Measurements from ENCODE around the gene HSF2. TPM values are rescaled to one million over a fixed set of nuclear protein-coding genes. Genes with fewer than 3 reads are reported as not detected.

HSF2 gene
- polyA plus RNA-seq, 6 donors from 2014 or later: 6.2 to 15.5 (median 11.1) TPM

DNA sequence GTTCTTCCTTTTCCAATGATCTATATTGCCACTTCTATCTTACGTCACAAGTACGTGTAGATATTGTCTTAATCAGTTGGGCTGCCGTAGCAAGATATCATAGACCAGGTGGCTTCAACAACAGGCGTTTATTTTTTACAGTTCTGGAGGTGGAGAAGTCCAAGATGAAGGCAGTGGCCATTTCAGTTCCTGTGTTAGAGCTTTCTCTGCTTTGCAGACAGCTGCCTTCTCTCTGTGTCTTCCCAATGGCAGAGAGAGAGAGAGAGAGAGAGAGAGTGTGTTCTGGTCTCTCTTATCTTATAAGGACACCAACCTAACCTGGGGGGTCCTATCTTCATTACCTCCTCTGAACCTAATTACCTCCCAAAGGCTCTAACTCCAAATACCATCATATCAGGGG, 8.3 kb downstream of the HSF2 start:
- H3K4me1 Mint-ChIP-seq: peaks cover 30 to 43% (median 32%) of the 10 kb centered on the region in 3 donors

DNA sequence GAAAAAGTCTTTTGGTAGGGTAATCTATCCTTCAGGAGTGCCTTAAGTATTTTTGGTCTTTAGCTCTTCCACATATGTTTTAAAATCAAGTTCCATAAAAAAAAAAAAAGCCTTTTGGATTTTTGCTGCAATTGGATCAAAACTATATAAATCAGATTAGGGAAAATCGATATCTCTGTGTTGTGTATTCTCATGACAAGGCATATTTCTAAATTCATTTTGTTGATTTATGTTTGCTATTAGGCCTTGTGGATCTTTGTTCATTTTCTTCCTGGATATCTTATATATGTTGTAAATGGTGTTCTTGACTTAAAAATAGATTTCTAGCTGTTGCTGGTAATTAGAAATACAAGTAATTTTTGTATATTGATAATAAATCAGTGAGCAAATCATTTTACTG, 8.8 kb downstream of the HSF2 start:
- H3K27ac Mint-ChIP-seq: no peak overlapping the region
- DNase-seq (no peak), ATAC-seq (ENCODE audit: low read depth in 2 of 2) (no peak)
- H3K36me3 Mint-ChIP-seq: peaks cover 0 to 4% of the 10 kb centered on the region in 2 donors
- no peak overlapping the region for H3K4me3 Mint-ChIP-seq
- no peaks in the 10 kb centered on the region for H3K9me3 Mint-ChIP-seq
- peaks cover 30 to 43% (median 32%) of the 10 kb centered on the region in 3 donors for H3K4me1 Mint-ChIP-seq
- H3K27me3 Mint-ChIP-seq: no peaks in the 10 kb centered on the region

More for the DNA sequence above, 8.3 kb downstream of the HSF2 start:
- DNase-seq: no peak
- ATAC-seq (ENCODE audit: low read depth in 2 of 2): no peak
- no peaks in the 10 kb centered on the region for H3K36me3 Mint-ChIP-seq
- H3K9me3 Mint-ChIP-seq: no peaks in the 10 kb centered on the region
- no peaks in the 10 kb centered on the region for H3K27me3 Mint-ChIP-seq
- H3K27ac Mint-ChIP-seq: peak overlapping the region in 1 of 6 donors; percentile 17
- H3K4me3 Mint-ChIP-seq: no peak overlapping the region

DNA sequence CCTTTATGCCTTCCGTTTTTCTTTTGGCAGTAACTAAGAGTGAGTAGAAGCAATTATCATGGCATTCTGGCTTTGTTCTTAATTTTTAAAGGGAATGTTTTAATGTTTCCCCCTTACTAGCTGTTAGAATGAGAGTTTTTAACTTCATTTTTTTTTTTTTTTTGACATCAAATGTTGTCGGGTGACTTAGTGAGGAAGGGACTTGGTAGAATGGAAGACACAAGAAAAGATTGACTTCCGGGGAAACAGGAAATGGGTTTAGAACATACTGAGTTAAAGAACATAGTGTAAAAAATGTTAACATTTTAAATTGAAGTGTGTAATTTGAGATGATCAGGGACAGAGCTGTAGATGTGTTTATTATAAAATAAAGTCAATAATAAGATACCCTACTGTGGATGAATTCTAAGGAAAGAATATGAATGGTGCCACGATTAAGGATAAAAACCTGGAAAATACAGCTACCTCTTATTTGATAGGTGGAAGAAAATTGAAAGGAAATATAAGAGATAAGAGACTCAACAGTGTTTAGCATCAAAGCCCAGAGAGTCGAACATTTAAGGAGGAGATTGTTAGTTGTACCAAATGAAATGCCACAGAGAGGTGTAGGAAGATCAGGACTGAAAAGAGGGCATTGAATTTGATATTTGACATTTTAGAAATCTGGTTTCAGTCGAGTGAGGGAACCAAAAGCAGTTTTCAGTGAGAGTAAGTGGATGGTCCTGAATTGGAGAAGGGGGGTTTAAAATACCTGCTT, 9.4 kb downstream of the HSF2 start:
- DNase-seq (no peak), ATAC-seq (ENCODE audit: low read depth in 2 of 2) (no peak)
- Mint-ChIP-seq H3K4me3 (no peak overlapping the region), H3K27ac (no peak overlapping the region), H3K36me3 (peaks cover 0 to 10% of the 10 kb centered on the region in 2 donors), H3K9me3 (no peaks in the 10 kb centered on the region), H3K4me1 (peaks cover 30 to 43% (median 31%) of the 10 kb centered on the region in 3 donors), H3K27me3 (no peaks in the 10 kb centered on the region)

DNA sequence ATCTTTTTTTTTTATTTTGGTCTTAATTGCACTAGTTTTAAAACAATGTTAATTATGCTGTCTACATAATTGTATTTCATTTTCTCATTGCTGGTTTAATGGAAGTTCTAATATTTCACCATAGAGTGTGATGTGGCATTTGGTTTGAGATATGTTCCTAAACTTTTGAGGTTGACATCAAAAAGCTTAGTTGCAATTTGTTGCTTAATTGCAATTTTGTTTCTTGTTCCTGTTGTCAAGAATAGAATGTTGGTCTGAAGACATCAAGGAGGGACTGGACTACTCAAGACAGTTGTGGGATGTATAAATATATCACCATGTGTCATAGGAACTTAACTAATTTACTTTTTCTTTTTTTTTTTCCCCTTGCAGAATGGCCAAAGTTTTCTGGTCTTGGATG, 12.5 kb downstream of the HSF2 start:
- Mint-ChIP-seq H3K4me1 (peaks cover 16 to 32% (median 18%) of the 10 kb centered on the region in 3 donors), H3K4me3 (no peak overlapping the region), H3K9me3 (no peaks in the 10 kb centered on the region), H3K27ac (no peak overlapping the region), H3K27me3 (no peaks in the 10 kb centered on the region), H3K36me3 (peaks cover 0 to 21% of the 10 kb centered on the region in 2 donors)
- ATAC-seq (ENCODE audit: low read depth in 2 of 2) (no peak), DNase-seq (no peak)

DNA sequence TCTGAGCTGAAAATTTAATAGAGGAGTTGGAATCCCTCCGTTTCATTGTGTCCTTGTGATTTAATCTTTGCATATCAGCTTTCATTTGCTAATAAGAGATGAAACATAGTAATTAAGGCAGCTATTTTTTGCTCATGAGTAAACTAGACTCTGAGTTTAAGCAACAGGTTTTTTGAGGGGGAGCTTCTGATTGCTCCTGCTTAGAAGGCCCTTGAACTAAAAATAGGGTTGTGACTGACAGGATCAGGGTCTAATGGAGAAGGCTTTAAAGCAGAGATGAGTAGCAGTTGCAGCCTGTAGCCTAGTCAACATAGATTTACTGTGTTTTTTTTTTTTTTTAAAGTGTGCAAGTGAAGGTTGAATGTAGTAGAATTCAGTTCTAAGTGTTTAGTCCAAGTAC, 17.4 kb downstream of the HSF2 start:
- H3K4me3 Mint-ChIP-seq: no peak overlapping the region
- DNase-seq (no peak), ATAC-seq (ENCODE audit: low read depth in 2 of 2) (no peak)
- no peak overlapping the region for H3K27ac Mint-ChIP-seq
- H3K36me3 Mint-ChIP-seq: peaks cover 0 to 22% of the 10 kb centered on the region in 2 donors
- H3K9me3 Mint-ChIP-seq: no peaks in the 10 kb centered on the region
- no peaks in the 10 kb centered on the region for H3K4me1 Mint-ChIP-seq
- H3K27me3 Mint-ChIP-seq: no peaks in the 10 kb centered on the region

DNA sequence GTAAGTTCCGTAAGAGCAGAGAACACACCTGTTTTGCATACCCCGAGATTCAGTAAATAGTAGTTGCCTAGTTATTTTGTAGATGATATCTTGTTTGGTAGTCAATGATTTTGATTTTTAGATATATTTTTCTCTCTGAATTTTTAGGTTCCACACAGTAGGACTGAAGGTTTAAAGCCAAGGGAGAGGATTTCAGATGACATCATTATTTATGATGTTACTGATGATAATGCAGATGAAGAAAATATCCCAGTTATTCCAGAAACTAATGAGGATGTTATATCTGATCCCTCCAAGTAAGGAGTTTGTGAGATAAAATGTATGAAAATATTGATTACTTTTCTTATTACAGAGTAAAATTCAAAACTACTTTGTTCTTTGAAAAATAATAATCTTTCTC, 22.6 kb downstream of the HSF2 start:
- peaks cover 16 to 29% of the 10 kb centered on the region in 2 donors for H3K36me3 Mint-ChIP-seq
- no peaks in the 10 kb centered on the region for H3K4me1 Mint-ChIP-seq
- DNase-seq (no peak), ATAC-seq (ENCODE audit: low read depth in 2 of 2) (no peak)
- no peaks in the 10 kb centered on the region for H3K9me3 Mint-ChIP-seq
- no peak overlapping the region for H3K4me3 Mint-ChIP-seq
- H3K27me3 Mint-ChIP-seq: no peaks in the 10 kb centered on the region
- no peak overlapping the region for H3K27ac Mint-ChIP-seq

DNA sequence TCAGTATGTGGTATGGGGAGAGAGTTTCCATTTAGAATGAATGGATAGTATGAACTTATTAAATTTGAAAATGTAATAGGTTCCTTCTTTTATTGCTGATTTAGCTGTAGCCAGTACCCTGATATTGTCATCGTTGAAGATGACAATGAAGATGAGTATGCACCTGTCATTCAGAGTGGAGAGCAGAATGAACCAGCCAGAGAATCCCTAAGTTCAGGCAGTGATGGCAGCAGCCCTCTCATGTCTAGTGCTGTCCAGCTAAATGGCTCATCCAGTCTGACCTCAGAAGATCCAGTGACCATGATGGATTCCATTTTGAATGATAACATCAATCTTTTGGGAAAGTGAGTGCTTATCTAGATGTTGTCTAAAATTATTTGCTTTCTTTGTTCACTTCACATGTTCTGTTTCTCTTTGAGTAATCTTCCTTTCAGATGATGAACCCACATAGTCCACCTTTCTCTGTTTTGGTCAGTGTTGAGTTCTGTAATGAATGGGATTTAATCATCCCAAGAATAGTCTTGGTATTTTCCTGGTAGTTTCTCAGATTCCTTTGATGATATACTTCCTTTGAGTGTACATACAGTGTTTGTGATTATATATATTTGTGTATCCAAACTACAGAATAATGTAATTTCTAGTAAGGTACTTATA, 23.3 kb downstream of the HSF2 start:
- no peak for ATAC-seq (ENCODE audit: low read depth in 2 of 2)
- no peak overlapping the region for H3K4me3 Mint-ChIP-seq
- H3K4me1 Mint-ChIP-seq: no peaks in the 10 kb centered on the region

DNA sequence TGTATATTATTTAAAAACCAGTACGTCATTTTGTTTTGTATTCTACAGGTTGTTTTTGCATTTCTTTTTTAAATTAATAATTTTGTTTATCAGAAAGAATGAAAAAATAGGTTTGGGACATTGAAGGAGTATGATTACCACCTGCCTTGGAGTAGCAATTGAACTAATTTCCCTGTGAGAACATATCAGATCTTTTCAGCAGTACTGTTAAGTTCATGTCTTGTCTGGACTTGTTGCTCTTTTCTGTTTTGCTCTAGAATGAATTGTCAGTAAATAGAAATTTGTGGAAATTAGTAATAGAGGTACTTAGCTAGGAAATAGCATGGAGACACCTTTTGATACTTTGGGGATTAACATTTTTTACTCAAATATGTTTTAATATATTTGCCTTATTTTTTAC, 24.3 kb downstream of the HSF2 start:
- Mint-ChIP-seq H3K4me3 (no peak overlapping the region), H3K9me3 (no peaks in the 10 kb centered on the region), H3K36me3 (peaks cover 18 to 33% of the 10 kb centered on the region in 2 donors), H3K27ac (no peak overlapping the region), H3K27me3 (no peaks in the 10 kb centered on the region), H3K4me1 (no peaks in the 10 kb centered on the region)
- ATAC-seq (ENCODE audit: low read depth in 2 of 2) (no peak), DNase-seq (no peak)

More for the DNA sequence above, 23.3 kb downstream of the HSF2 start:
- no peak overlapping the region for H3K27ac Mint-ChIP-seq
- no peaks in the 10 kb centered on the region for H3K27me3 Mint-ChIP-seq
- H3K36me3 Mint-ChIP-seq: peaks cover 15 to 33% of the 10 kb centered on the region in 2 donors
- H3K9me3 Mint-ChIP-seq: no peaks in the 10 kb centered on the region
- DNase-seq: no peak

DNA sequence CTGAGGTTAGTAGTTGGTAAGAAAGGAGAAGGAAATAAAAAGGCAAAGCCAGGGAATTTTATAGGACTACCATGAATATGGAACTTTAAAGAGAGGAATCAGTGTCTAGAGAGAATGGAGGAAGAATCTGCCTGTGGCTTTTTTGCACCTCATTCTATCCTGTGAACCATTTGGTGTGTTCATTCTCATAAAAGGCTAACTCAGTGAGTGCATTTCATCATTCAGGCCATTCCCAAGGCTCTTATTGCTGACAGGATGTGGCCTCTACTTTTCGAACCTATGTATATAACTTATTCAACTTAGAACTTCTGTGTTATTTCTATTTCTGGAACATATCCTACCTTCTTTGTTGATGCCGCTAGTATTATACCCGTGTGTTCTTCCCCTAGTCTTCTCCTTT, 27.1 kb downstream of the HSF2 start:
- Mint-ChIP-seq H3K27ac (no peak overlapping the region), H3K9me3 (no peaks in the 10 kb centered on the region), H3K4me3 (no peak overlapping the region), H3K27me3 (no peaks in the 10 kb centered on the region), H3K4me1 (no peaks in the 10 kb centered on the region), H3K36me3 (peaks cover 22 to 38% of the 10 kb centered on the region in 2 donors)
- DNase-seq: no peak
- no peak for ATAC-seq (ENCODE audit: low read depth in 2 of 2)

DNA sequence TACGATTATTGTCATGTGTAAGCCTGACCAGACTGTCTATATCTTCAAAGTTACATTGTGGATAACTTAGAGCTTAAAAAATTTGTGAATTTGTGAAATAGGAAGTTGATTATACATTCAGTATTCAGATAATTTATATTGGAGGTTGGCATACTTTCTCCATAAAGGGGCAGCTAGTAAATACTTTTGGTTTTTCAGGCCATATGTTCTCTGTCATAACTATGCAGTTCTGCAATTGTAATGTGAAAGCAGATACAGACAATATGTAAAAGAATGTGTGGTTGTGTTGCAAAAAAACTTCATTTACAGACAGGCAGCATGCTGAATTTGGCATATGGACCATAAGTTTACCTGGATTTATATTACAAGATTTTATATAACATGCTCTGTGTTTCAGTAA, 29.3 kb downstream of the HSF2 start:
- no peaks in the 10 kb centered on the region for H3K27me3 Mint-ChIP-seq
- H3K36me3 Mint-ChIP-seq: peaks cover 26 to 37% of the 10 kb centered on the region in 2 donors
- ATAC-seq (ENCODE audit: low read depth in 2 of 2) (no peak), DNase-seq (no peak)
- H3K9me3 Mint-ChIP-seq: no peaks in the 10 kb centered on the region
- no peak overlapping the region for H3K4me3 Mint-ChIP-seq
- no peaks in the 10 kb centered on the region for H3K4me1 Mint-ChIP-seq
- no peak overlapping the region for H3K27ac Mint-ChIP-seq

DNA sequence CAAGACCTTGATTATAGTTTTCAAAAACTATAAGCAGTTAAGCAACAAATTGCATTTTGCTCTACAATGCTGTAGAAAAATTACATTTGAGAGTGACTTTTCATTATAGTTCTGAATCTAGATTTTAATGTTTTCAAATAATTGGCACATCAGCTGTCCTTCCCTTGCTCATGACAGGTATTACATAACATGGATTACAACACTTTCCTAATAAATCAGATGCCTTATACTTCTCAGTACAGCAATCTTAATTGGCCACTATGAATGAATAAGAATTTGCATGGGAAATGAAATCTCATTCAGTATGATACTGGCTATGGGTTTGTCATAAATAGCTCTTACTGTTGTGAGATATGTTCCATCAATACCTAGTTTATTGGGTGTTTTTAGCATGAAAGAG, 29.9 kb downstream of the HSF2 start:
- H3K4me1 Mint-ChIP-seq: no peaks in the 10 kb centered on the region
- DNase-seq (no peak), ATAC-seq (ENCODE audit: low read depth in 2 of 2) (no peak)
- no peaks in the 10 kb centered on the region for H3K9me3 Mint-ChIP-seq
- H3K36me3 Mint-ChIP-seq: peaks cover 22 to 35% of the 10 kb centered on the region in 2 donors
- no peak overlapping the region for H3K4me3 Mint-ChIP-seq
- H3K27me3 Mint-ChIP-seq: no peaks in the 10 kb centered on the region
- H3K27ac Mint-ChIP-seq: no peak overlapping the region

DNA sequence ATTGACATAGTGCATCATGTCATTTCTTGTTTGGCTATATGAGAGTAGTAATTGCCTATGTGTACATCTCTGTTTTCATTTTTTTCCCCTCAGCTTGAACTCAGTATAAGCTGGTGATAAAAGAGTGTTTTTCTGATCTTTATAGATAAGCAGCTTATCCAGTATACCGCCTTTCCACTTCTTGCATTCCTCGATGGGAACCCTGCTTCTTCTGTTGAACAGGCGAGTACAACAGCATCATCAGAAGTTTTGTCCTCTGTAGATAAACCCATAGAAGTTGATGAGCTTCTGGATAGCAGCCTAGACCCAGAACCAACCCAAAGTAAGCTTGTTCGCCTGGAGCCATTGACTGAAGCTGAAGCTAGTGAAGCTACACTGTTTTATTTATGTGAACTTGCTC, 32.3 kb downstream of the HSF2 start:
- H3K27me3 Mint-ChIP-seq: no peaks in the 10 kb centered on the region
- H3K36me3 Mint-ChIP-seq: peaks cover 18 to 24% of the 10 kb centered on the region in 2 donors
- no peak for ATAC-seq (ENCODE audit: low read depth in 2 of 2)
- no peak for DNase-seq
- H3K4me3 Mint-ChIP-seq: no peak overlapping the region
- no peaks in the 10 kb centered on the region for H3K9me3 Mint-ChIP-seq
- no peaks in the 10 kb centered on the region for H3K4me1 Mint-ChIP-seq
- no peak overlapping the region for H3K27ac Mint-ChIP-seq

DNA sequence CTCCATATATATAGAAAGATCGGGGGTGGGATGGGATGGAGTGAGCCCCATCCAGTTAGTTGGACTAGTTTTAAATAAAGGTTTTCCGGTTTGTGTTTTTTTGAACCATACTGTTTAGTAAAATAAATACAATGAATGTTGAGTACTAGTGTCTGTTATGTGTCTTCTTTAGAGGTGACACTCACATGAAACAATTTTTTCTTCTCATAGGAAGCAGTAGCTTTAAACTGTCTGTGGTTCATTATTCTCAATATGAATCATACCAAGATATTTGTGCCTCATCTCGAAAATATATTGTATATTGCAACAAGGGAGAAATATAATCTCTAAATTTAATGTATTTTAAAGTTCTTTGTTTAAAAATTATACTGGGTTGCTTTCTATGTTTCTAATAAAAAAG, 33.4 kb downstream of the HSF2 start:
- no peaks in the 10 kb centered on the region for H3K27me3 Mint-ChIP-seq
- ATAC-seq (ENCODE audit: low read depth in 2 of 2) (no peak), DNase-seq (no peak)
- peaks cover 0 to 5% (median 0%) of the 10 kb centered on the region in 7 donors for H3K9me3 Mint-ChIP-seq
- H3K4me1 Mint-ChIP-seq: no peaks in the 10 kb centered on the region
- peaks cover 27 to 29% of the 10 kb centered on the region in 2 donors for H3K36me3 Mint-ChIP-seq
- H3K4me3 Mint-ChIP-seq: no peak overlapping the region
- peak overlapping the region in 1 of 6 donors; percentile 12 for H3K27ac Mint-ChIP-seq

DNA sequence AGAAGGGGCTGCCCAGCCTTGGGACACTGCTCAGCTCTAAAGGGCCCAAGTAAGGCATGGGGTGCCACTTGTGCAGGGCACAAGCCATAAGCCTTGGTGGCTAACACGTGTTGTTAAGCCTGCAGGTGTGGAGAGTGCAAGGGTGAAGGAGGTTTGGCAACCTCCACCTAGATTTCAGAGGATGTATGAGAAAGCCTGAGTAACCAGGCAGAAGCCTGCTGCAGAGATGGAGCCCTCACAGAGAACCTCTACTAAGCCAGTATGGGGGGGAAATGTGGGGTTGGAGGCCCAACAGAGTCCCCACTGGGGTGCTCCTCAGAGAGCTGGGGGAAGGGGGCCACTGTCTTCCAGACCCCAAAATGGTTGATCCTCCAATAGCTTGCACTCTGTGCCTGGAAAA, 39.5 kb downstream of the HSF2 start:
- no peaks in the 10 kb centered on the region for H3K27me3 Mint-ChIP-seq
- peaks cover 10 to 31% (median 23%) of the 10 kb centered on the region in 7 donors for H3K9me3 Mint-ChIP-seq
- peaks cover 52 to 53% of the 10 kb centered on the region in 2 donors for H3K36me3 Mint-ChIP-seq
- DNase-seq (no peak), ATAC-seq (ENCODE audit: low read depth in 2 of 2) (no peak)
- peaks cover 0 to 7% (median 0%) of the 10 kb centered on the region in 3 donors for H3K4me1 Mint-ChIP-seq
- H3K27ac Mint-ChIP-seq: peak overlapping the region in 1 of 6 donors; percentile 10
- no peak overlapping the region for H3K4me3 Mint-ChIP-seq
